Measurements from ENCODE around the gene DAB2IP.

The DAB2IP gene

GRCh38 chr9:121744687-121745395, 93.4 kb downstream of the DAB2IP start:
- DNase-seq (ENCODE audit: low read depth) = no peak

- DNase-seq (ENCODE audit: low read depth) = no peak
Measured at GRCh38 chr9:121745396-121745695, 93.9 kb downstream of the DAB2IP start.

- no peak for DNase-seq (ENCODE audit: low read depth)
Measured at GRCh38 chr9:121746411-121746810, 95.0 kb downstream of the DAB2IP start.

GRCh38 chr9:121746866-121747265, 95.4 kb downstream of the DAB2IP start:
- DNase-seq (ENCODE audit: low read depth) = no peak

GRCh38 chr9:121748074-121748473, 96.6 kb downstream of the DAB2IP start:
- DNase-seq (ENCODE audit: low read depth) = no peak

GRCh38 chr9:121748727-121749423, 97.4 kb downstream of the DAB2IP start:
- DNase-seq (ENCODE audit: low read depth) = no peak

GRCh38 chr9:121749614-121750013, 98.2 kb downstream of the DAB2IP start:
- DNase-seq (ENCODE audit: low read depth) = no peak

GRCh38 chr9:121750259-121750714, 98.9 kb downstream of the DAB2IP start:
- no peak for DNase-seq (ENCODE audit: low read depth)

GRCh38 chr9:121750715-121751623, 99.5 kb downstream of the DAB2IP start:
- DNase-seq (ENCODE audit: low read depth) = no peak

GRCh38 chr9:121751686-121752445, 100.4 kb downstream of the DAB2IP start:
- DNase-seq (ENCODE audit: low read depth) = no peak

- DNase-seq (ENCODE audit: low read depth) = no peak
Measured at GRCh38 chr9:121752929-121753328, 101.5 kb downstream of the DAB2IP start.

- no peak for DNase-seq (ENCODE audit: low read depth)
Measured at GRCh38 chr9:121753802-121754654, 102.6 kb downstream of the DAB2IP start.

- no peak for DNase-seq (ENCODE audit: low read depth)
Measured at GRCh38 chr9:121754655-121755436, 103.4 kb downstream of the DAB2IP start.

GRCh38 chr9:121755581-121755980, 104.1 kb downstream of the DAB2IP start:
- no peak for DNase-seq (ENCODE audit: low read depth)

- no peak for DNase-seq (ENCODE audit: low read depth)
Measured at GRCh38 chr9:121756474-121757280, 105.2 kb downstream of the DAB2IP start.

GRCh38 chr9:121757281-121757585, 105.8 kb downstream of the DAB2IP start:
- no peak for DNase-seq (ENCODE audit: low read depth)

GRCh38 chr9:121758693-121759092, 107.3 kb downstream of the DAB2IP start:
- no peak for DNase-seq (ENCODE audit: low read depth)

GRCh38 chr9:121759996-121760395, 108.6 kb downstream of the DAB2IP start:
- no peak for DNase-seq (ENCODE audit: low read depth)

- DNase-seq (ENCODE audit: low read depth) = no peak
Measured at GRCh38 chr9:121760571-121760970, 109.1 kb downstream of the DAB2IP start.

GRCh38 chr9:121763131-121763530, 111.7 kb downstream of the DAB2IP start:
- no peak for DNase-seq (ENCODE audit: low read depth)
